Endothelial cell of coronary artery (primary cell): ENCODE data around the gene C3orf20. TPM values are rescaled to one million over a fixed set of nuclear protein-coding genes. Genes with fewer than 3 reads are reported as not detected.

ENCODE experiments used
- total RNA-seq: library from RNA; depleted of rRNA; stranded (reverse); fragments of >200 nt; gene quantifications from 2 replicates; pipeline ENCODE4 v1.2.3, GENCODE V29; 2014

The C3orf20 gene
- total RNA-seq, result under 0.01 TPM in 2 replicates

GRCh38 chr3:14674841-14675240 lies at the start of gene C3orf20:
TSS of gene C3orf20 (plus strand) at chr3:14675141. CDS start at chr3:14682714, 7,573 bp downstream.

GRCh38 chr3:14651440-14652251 lies 23.3 kb upstream of the C3orf20 start, which contains the start of gene CCDC174:
TSS of gene CCDC174 (plus strand) at chr3:14651762. CDS start at chr3:14651837, 75 bp downstream.

GRCh38 chr3:14818804-14819500 lies 144.0 kb downstream of the C3orf20 start, which contains the start of gene FGD5:
TSS of gene FGD5 (plus strand) at chr3:14818962. CDS start at chr3:14819072, 110 bp downstream.

Other genes starting within 250 kb of the C3orf20 start
- not detected in 2 replicates for gene GRIP2, start 134.8 kb upstream of the C3orf20 start, total RNA-seq
- gene CCDC174, start 23.4 kb upstream of the C3orf20 start, total RNA-seq, result 6.6 and 10.6 TPM in 2 replicates
- gene FGD5, start 143.8 kb downstream of the C3orf20 start, total RNA-seq, result 77.6 and 82.4 TPM in 2 replicates